Activated CD4-positive, alpha-beta T cell treated with anti-CD3 and anti-CD28 coated beads, Interleukin-2, amount 50 U/mL, for 4 hours (primary cell): Measurements from ENCODE around the gene RNF7.
"Not testable (repeated sequence)": the region's sequence is repeated elsewhere in the genome, so short reads cannot be mapped to it uniquely, and the experiment has no call there.

Experiments
- DNase-seq, 2 experiments: peaks; one replicate each; pipeline ENCODE4 v3.0.0-alpha.2; 2020

The RNF7 gene

GRCh38 chr3:141783632-141784031, 45.5 kb downstream of the RNF7 start:
- no peak for DNase-seq

- DNase-seq: no peak
Observed at GRCh38 chr3:141784096-141784495, 46.0 kb downstream of the RNF7 start.

- DNase-seq: no peak
Observed at GRCh38 chr3:141784531-141784930, 46.4 kb downstream of the RNF7 start.

- DNase-seq: no peak
Observed at GRCh38 chr3:141788149-141788548, 50.1 kb downstream of the RNF7 start.

- DNase-seq: not testable (repeated sequence)
Observed at GRCh38 chr3:141788750-141789149, 50.7 kb downstream of the RNF7 start.

- no peak for DNase-seq
Observed at GRCh38 chr3:141789281-141789680, 51.2 kb downstream of the RNF7 start.

GRCh38 chr3:141790171-141790570, 52.1 kb downstream of the RNF7 start:
- no peak for DNase-seq

GRCh38 chr3:141792495-141792894, 54.4 kb downstream of the RNF7 start:
- no peak for DNase-seq

GRCh38 chr3:141793476-141794260, 55.6 kb downstream of the RNF7 start:
- no peak for DNase-seq

- DNase-seq: no peak
Observed at GRCh38 chr3:141795276-141795675, 57.2 kb downstream of the RNF7 start.

GRCh38 chr3:141795741-141796080, 57.6 kb downstream of the RNF7 start:
- no peak for DNase-seq

GRCh38 chr3:141796081-141796888, 58.2 kb downstream of the RNF7 start:
- peak; percentile 67 to 73 for DNase-seq
